DOHH2 (cell line): Measurements from ENCODE around the gene LRG1.

Source experiments
- CTCF ChIP-seq: fragments of 200-600 bp; sonication (generic); IDR thresholded peaks from one replicate; pipeline ENCODE4 v1.5.1; 2014; ENCODE audit warnings: antibody characterized with exemption, mild to moderate bottlenecking, low read depth, low read length; ENCODE audit not compliant: poor library complexity, severe bottlenecking
- EZH2phosphoT487 ChIP-seq: fragments of 200-600 bp; sonication (generic); IDR thresholded peaks from 2 replicates; pipeline ENCODE4 v1.6.1; 2017; ENCODE audit warnings: borderline replicate concordance, mild to moderate bottlenecking, antibody characterized with exemption, low read length, moderate library complexity, mixed read lengths

- TF ChIP-seq CTCF (no peak), EZH2phosphoT487 (no peak)
Measured at GRCh38 chr19:4505570-4506448, 34.0 kb downstream of the LRG1 start.
